Hepatocyte (in vitro differentiated cells): ENCODE results near the gene CCDC40. TPM values are rescaled to one million over a fixed set of nuclear protein-coding genes. Genes with fewer than 3 reads are reported as not detected.

ENCODE experiments used
- DNase-seq: peaks from one replicate; pipeline ENCODE4 v3.0.0-alpha.2; 2016; ENCODE audit warnings: low spot score
- H2AFZ ChIP-seq: fragments of 200-600 bp; sonication (generic); 2 replicates; pipeline ENCODE4 v1.6.0; 2016; ENCODE audit warnings: antibody characterized with exemption, mild to moderate bottlenecking
- H3K27ac ChIP-seq: fragments of 200-600 bp; sonication (generic); 2 replicates; pipeline ENCODE4 v1.5.1; 2016; ENCODE audit warnings: mild to moderate bottlenecking
- H3K27me3 ChIP-seq: fragments of 200-600 bp; sonication (generic); 2 replicates; pipeline ENCODE4 v1.6.1; 2016
- H3K36me3 ChIP-seq: fragments of 200-600 bp; sonication (generic); replicated peaks from 2 replicates; pipeline ENCODE4 v1.5.1; 2016; ENCODE audit warnings: low read depth; ENCODE audit not compliant: insufficient read depth
- H3K4me1 ChIP-seq: fragments of 200-600 bp; sonication (generic); 2 replicates; pipeline ENCODE4 v1.5.1; 2016; ENCODE audit warnings: mild to moderate bottlenecking, moderate library complexity; ENCODE audit not compliant: insufficient read depth
- H3K4me2 ChIP-seq: fragments of 200-600 bp; sonication (generic); 2 replicates; pipeline ENCODE4 v1.6.0; 2016
- H3K4me3 ChIP-seq: fragments of 200-600 bp; sonication (generic); 2 replicates; pipeline ENCODE4 v1.5.1; 2016; ENCODE audit warnings: mild to moderate bottlenecking
- H3K79me2 ChIP-seq: fragments of 200-600 bp; sonication (generic); 2 replicates; pipeline ENCODE4 v1.6.0; 2017; ENCODE audit warnings: mild to moderate bottlenecking
- H3K9me2 ChIP-seq: fragments of 200-600 bp; sonication (generic); replicated peaks from 2 replicates; pipeline ENCODE4 v1.6.0; 2017; ENCODE audit warnings: mild to moderate bottlenecking; ENCODE audit not compliant: insufficient read depth
- H3K9me3 ChIP-seq: fragments of 200-600 bp; sonication (generic); 2 replicates; pipeline ENCODE4 v1.5.1; 2016; ENCODE audit warnings: low read depth, mild to moderate bottlenecking
- H4K20me1 ChIP-seq: fragments of 200-600 bp; sonication (generic); 2 replicates; pipeline ENCODE4 v1.6.0; 2016; ENCODE audit warnings: mild to moderate bottlenecking; ENCODE audit not compliant: insufficient read depth, poor library complexity, severe bottlenecking
- EZH2 ChIP-seq: fragments of 200-600 bp; sonication (generic); IDR thresholded peaks from 2 replicates; pipeline ENCODE4 v1.6.1; 2016; ENCODE audit warnings: antibody characterized with exemption, mild to moderate bottlenecking, borderline replicate concordance
- EZH2phosphoT487 ChIP-seq: fragments of 200-600 bp; sonication (generic); IDR thresholded peaks from one replicate; pipeline ENCODE4 v1.6.1; 2018; ENCODE audit warnings: antibody characterized with exemption, mild to moderate bottlenecking, low read depth, moderate library complexity; ENCODE audit not compliant: unreplicated experiment, severe bottlenecking
- WGBS: methylation state at CpG from one replicate; pipeline ENCODE4 v1.1.6; 2016; ENCODE audit warnings: low lambda C conversion rate; ENCODE audit errors: missing lambda C conversion rate; 5-methylcytosine and 5-hydroxymethylcytosine counted together
- polyA plus RNA-seq: library from polyadenylated mRNA; unstranded; fragments of >200 nt; fragmentation: Nextera tagmentation; extraction: Ambion mirVana; gene quantifications from 2 replicates; pipeline ENCODE4 v1.2.1, GENCODE V29; 2016
- total RNA-seq: library from RNA; depleted of rRNA; stranded (reverse); fragments of >200 nt; gene quantifications from 2 replicates; pipeline ENCODE4 v1.2.3, GENCODE V29; 2014
- TF ChIP-seq, protein P1 (sequence below): fragments of 200-600 bp; sonication (generic); IDR thresholded peaks from 2 replicates; pipeline ENCODE4 v1.5.1; 2016; ENCODE audit warnings: antibody characterized with exemption, mild to moderate bottlenecking; ENCODE audit not compliant: poor library complexity

The CCDC40 gene
- total and polyA plus RNA-seq, 2 experiments from 2014 or later = 2.2 to 4.7 TPM

GRCh38 chr17:80050706-80051105 is 14.3 kb downstream of the CCDC40 start:
- Histone ChIP-seq H3K4me2 (no peak overlapping the region), H3K9me2 (no peaks in the 10 kb centered on the region), H3K27me3 (no peaks in the 10 kb centered on the region), H3K36me3 (no peaks in the 10 kb centered on the region), H2AFZ (no peak overlapping the region), H3K9me3 (no peaks in the 10 kb centered on the region), H3K79me2 (no peaks in the 10 kb centered on the region), H3K4me3 (no peak overlapping the region), H4K20me1 (no peaks in the 10 kb centered on the region), H3K27ac (no peak overlapping the region), H3K4me1 (no peaks in the 10 kb centered on the region)
- no peak for DNase-seq
- 97% methylated on average over 16 of the region's 16 CpGs for WGBS
- TF ChIP-seq, protein P1, sequence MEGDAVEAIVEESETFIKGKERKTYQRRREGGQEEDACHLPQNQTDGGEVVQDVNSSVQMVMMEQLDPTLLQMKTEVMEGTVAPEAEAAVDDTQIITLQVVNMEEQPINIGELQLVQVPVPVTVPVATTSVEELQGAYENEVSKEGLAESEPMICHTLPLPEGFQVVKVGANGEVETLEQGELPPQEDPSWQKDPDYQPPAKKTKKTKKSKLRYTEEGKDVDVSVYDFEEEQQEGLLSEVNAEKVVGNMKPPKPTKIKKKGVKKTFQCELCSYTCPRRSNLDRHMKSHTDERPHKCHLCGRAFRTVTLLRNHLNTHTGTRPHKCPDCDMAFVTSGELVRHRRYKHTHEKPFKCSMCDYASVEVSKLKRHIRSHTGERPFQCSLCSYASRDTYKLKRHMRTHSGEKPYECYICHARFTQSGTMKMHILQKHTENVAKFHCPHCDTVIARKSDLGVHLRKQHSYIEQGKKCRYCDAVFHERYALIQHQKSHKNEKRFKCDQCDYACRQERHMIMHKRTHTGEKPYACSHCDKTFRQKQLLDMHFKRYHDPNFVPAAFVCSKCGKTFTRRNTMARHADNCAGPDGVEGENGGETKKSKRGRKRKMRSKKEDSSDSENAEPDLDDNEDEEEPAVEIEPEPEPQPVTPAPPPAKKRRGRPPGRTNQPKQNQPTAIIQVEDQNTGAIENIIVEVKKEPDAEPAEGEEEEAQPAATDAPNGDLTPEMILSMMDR = no peak
- TF ChIP-seq EZH2 (no peak), EZH2phosphoT487 (no peak)

DNA sequence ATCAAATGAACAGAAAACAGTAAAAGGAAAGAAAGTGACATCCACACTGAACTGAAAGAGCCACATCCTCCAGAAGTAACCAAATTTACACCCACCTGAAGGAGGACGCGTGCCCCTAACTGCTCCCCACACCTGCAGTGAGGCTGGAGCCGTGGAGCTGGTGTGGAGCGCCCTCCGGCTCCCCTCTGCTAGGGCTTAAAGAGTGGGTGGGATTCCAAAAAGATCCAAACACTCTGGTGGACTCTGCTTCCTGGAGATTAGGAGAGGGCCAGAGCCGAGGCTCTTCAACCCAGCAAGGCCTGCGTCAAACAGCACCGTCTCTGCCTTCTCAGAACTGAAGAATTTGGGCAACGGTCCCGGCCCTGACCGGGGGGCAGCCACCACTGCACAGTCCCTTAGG is 15.2 kb downstream of the CCDC40 start:
- TF ChIP-seq EZH2phosphoT487 (no peak), EZH2 (no peak)
- TF ChIP-seq, protein P1 = no peak
- Histone ChIP-seq H3K36me3 (no peaks in the 10 kb centered on the region), H4K20me1 (no peaks in the 10 kb centered on the region), H3K9me3 (no peaks in the 10 kb centered on the region), H3K4me2 (no peak overlapping the region), H3K27ac (no peak overlapping the region), H3K79me2 (no peaks in the 10 kb centered on the region), H3K27me3 (no peaks in the 10 kb centered on the region), H2AFZ (no peak overlapping the region), H3K4me1 (no peaks in the 10 kb centered on the region), H3K4me3 (no peak overlapping the region), H3K9me2 (no peaks in the 10 kb centered on the region)
- no peak for DNase-seq
- 97% methylated on average over 11 of the region's 11 CpGs for WGBS

GRCh38 chr17:80053102-80053501 is 16.7 kb downstream of the CCDC40 start:
- peak overlapping the region; percentile 59 for H3K27ac ChIP-seq
- TF ChIP-seq, protein P1 = no peak
- TF ChIP-seq EZH2phosphoT487 (no peak), EZH2 (no peak)
- no peaks in the 10 kb centered on the region for H3K36me3 ChIP-seq
- H3K4me1 ChIP-seq = no peaks in the 10 kb centered on the region
- H3K4me2 ChIP-seq = no peak overlapping the region
- H3K79me2 ChIP-seq = no peaks in the 10 kb centered on the region
- 83% methylated on average over 10 of the region's 10 CpGs for WGBS
- no peak overlapping the region for H2AFZ ChIP-seq
- DNase-seq = no peak
- no peak overlapping the region for H3K4me3 ChIP-seq
- H3K9me2 ChIP-seq = no peaks in the 10 kb centered on the region
- H3K9me3 ChIP-seq = no peaks in the 10 kb centered on the region
- H4K20me1 ChIP-seq = no peaks in the 10 kb centered on the region
- H3K27me3 ChIP-seq = no peaks in the 10 kb centered on the region

DNA sequence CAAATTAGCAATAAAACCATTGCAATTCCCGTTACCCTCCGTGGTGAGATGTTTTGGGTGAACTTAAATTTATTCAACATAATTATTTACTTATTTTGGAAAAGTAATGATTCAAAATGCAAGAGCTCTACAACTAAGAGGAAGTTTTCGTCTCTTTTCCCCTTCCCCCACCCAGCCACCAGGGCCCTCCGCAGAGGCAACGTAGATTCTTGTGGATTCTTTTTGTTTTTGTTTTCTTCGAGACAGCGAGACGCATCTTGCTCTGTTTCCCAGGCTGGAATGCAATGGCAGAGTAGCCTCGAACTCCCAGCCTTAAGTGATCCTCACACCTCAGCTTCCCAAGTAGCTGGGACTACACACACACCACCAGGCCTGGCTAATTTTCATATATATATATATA is 19.2 kb downstream of the CCDC40 start:
- Histone ChIP-seq H3K27me3 (no peaks in the 10 kb centered on the region), H3K27ac (no peak overlapping the region), H3K9me2 (no peaks in the 10 kb centered on the region), H2AFZ (no peak overlapping the region), H3K4me2 (no peak overlapping the region), H4K20me1 (no peaks in the 10 kb centered on the region), H3K4me1 (no peaks in the 10 kb centered on the region), H3K79me2 (no peaks in the 10 kb centered on the region), H3K9me3 (no peaks in the 10 kb centered on the region), H3K4me3 (no peak overlapping the region), H3K36me3 (no peaks in the 10 kb centered on the region)
- DNase-seq = no peak
- TF ChIP-seq EZH2 (no peak), EZH2phosphoT487 (no peak)
- TF ChIP-seq, protein P1 = no peak
- WGBS = 74% methylated on average over 9 of the region's 9 CpGs
